Erythroblast (primary cell): Measurements from ENCODE around the gene RAD54L2.
"Not testable (repeated sequence)": the region's sequence is repeated elsewhere in the genome, so short reads cannot be mapped to it uniquely, and the experiment has no call there.

ENCODE experiments used
- GATA1 ChIP-seq: IDR thresholded peaks from 2 replicates; pipeline ENCODE4 v1.6.1; 2011; ENCODE audit warnings: low read depth, mild to moderate bottlenecking, control low read depth, low read length, moderate library complexity
- POLR2A ChIP-seq: IDR thresholded peaks from 2 replicates; pipeline ENCODE4 v1.6.1; 2011; ENCODE audit warnings: mild to moderate bottlenecking, low read length

GRCh38 chr3:51562403-51562802 lies 23.9 kb downstream of the RAD54L2 start:
- not testable (repeated sequence) for TF ChIP-seq POLR2A, GATA1
